ENCODE results near the gene EXOC4.
"Not testable (repeated sequence)": the region's sequence is repeated elsewhere in the genome, so short reads cannot be mapped to it uniquely, and the experiment has no call there.

The EXOC4 gene

DNA sequence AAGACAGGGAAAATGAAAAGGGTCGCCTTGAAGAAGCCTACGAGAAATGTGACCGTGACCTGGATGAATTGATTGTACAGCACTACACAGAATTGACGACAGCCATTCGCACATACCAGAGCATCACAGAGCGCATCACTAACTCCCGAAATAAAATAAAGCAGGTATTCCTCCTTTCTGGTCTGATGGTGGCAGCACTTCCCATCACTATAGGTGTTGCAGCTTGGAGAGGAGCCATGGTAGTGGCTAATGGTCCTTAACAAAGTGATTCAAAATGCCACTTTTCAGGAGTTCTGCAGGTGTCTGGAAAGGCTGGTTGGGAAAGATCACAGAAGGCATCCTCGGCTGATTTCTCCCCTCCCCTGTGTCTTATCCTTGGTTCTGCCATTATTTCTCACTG is 22.1 kb downstream of the EXOC4 start:
- DNase-seq (ENCODE audit: extremely low read depth, low read depth), result no peak
- TF ChIP-seq, protein P1, sequence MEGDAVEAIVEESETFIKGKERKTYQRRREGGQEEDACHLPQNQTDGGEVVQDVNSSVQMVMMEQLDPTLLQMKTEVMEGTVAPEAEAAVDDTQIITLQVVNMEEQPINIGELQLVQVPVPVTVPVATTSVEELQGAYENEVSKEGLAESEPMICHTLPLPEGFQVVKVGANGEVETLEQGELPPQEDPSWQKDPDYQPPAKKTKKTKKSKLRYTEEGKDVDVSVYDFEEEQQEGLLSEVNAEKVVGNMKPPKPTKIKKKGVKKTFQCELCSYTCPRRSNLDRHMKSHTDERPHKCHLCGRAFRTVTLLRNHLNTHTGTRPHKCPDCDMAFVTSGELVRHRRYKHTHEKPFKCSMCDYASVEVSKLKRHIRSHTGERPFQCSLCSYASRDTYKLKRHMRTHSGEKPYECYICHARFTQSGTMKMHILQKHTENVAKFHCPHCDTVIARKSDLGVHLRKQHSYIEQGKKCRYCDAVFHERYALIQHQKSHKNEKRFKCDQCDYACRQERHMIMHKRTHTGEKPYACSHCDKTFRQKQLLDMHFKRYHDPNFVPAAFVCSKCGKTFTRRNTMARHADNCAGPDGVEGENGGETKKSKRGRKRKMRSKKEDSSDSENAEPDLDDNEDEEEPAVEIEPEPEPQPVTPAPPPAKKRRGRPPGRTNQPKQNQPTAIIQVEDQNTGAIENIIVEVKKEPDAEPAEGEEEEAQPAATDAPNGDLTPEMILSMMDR (IDR thresholded peaks at IDR 0.05; ENCODE audit: low read depth, low read length), result no peak

DNA sequence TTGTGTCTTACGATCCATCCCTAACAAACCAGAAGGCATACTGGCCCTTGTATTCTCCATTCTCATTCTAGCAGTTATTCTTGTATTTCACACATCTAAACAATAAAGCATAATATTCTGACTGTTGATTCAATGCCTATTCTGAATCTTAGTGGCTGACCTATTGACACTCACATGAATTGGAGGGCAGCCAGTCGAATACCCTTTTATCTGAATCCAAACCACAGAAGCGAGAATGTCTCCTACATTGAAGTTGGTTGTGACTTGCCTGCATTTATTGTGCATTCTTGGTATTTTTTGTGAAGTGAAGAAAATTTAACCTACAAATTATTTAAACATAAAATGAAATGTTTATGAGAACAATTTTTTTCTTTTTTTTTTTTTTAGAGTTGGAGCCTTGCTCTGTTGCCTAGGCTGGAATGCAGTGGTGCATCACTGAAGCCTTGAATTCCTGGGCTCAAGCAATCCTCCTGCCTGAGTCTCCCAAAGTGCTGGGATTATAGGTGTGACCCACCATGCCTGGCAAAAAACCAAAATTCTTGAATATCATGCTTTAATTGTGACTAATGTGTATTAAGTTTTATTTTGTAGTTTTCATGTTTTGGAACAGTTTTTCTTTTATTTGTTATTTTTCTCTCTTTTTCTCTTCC is 22.7 kb downstream of the EXOC4 start:
- no peak for DNase-seq (ENCODE audit: extremely low read depth, low read depth)
- TF ChIP-seq, protein P1 (IDR thresholded peaks at IDR 0.05; ENCODE audit: low read depth, low read length), result no peak

DNA sequence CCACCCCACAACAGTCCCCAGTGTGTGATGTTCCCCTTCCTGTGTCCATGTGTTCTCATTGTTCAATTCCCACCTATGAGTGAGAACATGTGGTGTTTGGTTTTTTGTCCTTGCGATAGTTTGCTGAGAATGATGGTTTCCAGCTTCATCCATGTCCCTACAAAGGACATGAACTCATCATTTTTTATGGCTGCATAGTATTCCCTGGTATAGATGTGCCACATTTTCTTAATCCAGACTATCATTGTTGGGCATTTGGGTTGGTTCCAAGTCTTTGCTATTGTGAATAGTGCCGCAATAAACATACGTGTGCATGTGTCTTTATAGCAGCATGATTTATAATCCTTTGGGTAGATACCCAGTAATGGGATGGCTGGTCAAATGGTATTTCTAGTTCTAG is 26.1 kb downstream of the EXOC4 start:
- DNase-seq (ENCODE audit: extremely low read depth, low read depth), result not testable (repeated sequence)

DNA sequence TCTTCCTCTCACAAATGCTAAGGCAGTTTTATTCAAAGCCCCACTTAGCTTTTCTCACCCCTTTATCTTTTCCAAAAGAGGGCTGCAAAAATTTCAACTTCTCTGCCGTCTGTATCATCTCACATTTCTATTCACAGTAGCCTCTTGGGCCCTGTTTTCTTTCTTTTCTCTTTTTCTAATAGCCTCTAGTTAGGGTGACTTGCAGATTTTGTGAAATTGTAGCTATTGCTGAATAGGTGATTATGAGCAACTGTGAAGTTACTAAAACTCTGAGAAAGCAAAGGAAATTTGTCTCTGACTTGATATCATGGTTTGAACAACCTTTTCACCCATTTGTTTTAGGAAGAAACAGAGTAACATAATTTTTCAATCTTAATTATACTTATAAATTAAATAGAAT is 29.2 kb downstream of the EXOC4 start:
- TF ChIP-seq, protein P1 (IDR thresholded peaks at IDR 0.05; ENCODE audit: low read depth, low read length), result no peak

DNA sequence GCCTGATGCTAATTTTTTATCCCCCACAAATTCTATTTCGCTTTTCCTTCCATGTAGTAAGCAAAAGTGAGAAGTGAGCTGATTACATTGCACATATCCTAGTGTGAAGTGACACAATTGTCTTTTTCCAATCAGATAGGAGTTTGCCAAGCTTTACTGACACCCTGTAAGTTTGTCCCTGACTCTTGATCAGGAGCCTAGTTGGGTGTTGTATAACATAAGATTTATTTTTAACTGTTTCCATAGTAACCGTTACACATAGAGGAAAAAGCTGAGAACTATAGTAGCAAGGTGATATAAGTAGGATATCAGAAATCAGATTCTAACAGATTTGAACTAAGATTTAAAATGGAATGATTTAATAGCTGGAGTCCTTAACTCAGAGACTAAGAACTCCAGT is 31.2 kb downstream of the EXOC4 start:
- TF ChIP-seq, protein P1 (IDR thresholded peaks at IDR 0.05; ENCODE audit: low read depth, low read length), result no peak
- no peak for DNase-seq (ENCODE audit: extremely low read depth, low read depth)

More for the DNA sequence above, 29.2 kb downstream of the EXOC4 start:
- DNase-seq (ENCODE audit: extremely low read depth, low read depth), result no peak

DNA sequence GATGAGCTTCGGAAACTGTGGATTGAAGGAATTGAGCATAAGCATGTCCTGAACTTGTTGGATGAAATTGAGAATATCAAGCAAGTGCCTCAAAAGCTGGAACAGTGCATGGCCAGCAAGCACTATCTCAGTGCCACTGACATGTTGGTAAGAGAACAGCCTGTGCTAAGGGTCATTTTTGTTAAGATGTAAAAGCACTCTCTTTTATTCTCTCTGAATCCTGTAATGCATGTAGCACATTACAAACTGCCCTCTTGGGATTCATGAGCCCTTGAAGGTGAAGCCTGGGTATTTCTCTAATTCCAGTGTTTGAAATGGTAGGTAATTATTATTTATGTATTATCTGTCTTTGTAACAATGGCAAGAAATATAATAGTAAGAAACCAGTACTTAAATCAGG is 36.1 kb downstream of the EXOC4 start:
- DNase-seq (ENCODE audit: extremely low read depth, low read depth), result no peak
- TF ChIP-seq, protein P1 (IDR thresholded peaks at IDR 0.05; ENCODE audit: low read depth, low read length), result no peak

DNA sequence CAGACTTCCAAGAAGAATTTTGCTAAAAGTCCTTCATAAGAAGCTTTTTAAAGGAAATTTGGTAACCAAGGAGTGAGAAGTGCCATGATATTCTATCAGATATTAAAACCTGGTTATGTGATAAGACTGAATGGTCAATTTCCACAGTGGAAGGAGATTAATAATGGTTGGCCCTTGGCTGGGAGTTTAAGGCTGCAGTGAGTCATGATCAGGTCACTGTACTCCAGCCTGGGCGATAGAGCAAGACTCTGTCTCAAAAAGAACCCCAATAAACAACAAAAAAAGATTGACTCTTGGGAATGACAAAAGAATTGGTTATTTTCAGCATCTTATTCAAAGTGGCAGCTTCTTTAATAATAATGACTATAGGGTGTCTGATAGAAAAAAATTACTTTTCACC is 37.2 kb downstream of the EXOC4 start:
- TF ChIP-seq, protein P1 (IDR thresholded peaks at IDR 0.05; ENCODE audit: low read depth, low read length), result no peak
- no peak for DNase-seq (ENCODE audit: extremely low read depth, low read depth)

DNA sequence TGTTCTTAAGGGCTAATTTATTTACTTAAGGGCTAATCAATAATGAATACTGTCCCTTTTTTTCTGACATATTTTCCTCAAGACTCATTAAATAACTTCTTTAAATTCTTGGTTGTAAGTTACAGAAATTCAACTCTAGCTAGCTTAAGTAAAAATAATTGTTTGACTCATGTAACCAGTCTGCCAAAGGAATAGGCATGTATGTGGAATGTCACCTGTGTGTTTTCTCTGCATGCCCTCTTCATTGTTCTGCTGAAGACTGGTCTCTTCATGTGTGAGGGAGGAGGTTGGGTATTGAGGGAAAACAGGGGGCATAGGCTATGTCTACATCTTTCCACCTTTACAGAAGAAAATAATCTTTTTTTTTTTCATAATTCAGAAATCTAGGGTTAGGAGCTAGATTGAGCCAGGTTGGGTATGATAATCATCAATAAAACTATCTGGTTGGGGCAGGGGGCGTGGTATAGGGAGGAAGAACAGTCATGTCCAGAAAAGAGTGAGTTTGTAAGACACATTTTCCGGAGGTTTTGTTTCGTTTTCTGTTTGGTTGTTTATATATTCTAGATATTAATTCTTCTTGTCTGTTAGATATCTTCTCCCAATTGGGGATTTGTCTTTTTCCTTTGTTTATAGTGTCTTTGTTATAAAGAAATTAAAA is 37.9 kb downstream of the EXOC4 start:
- TF ChIP-seq, protein P1 (IDR thresholded peaks at IDR 0.05; ENCODE audit: low read depth, low read length), result no peak
- DNase-seq (ENCODE audit: extremely low read depth, low read depth), result no peak

All from AG09319 (cell line).